H1 (cell line): Measurements from ENCODE around the gene KCNA2. TPM values are rescaled to one million over a fixed set of nuclear protein-coding genes. Genes with fewer than 3 reads are reported as not detected.

Experiments
- CTCF ChIA-PET: fragments of 300-600 bp; sonication (Branson Sonifier 250); formaldehyde crosslinking; loops from one replicate; lab custom pipeline; 2021; ENCODE audit not compliant: partially characterized antibody; lab: Charles Lee
- POLR2A ChIA-PET: fragments of 300-600 bp; sonication (Branson Sonifier 250); formaldehyde crosslinking; loops from one replicate; lab custom pipeline; 2021; ENCODE audit warnings: inconsistent platforms; ENCODE audit not compliant: partially characterized antibody; lab: Charles Lee
- DNase-seq, 2 experiments: peaks; one replicate each; pipeline versions ENCODE4 v3.0.0 to v3.0.0-alpha.2; 2010 to 2022; ENCODE audit warnings: low spot score in 2 of 2, low read depth in 1 of 2, mixed read lengths in 1 of 2
- FAIRE-seq: peaks from 2 replicates; lab custom pipeline; 2011; peaks lifted over from hg19 to GRCh38; lab: Jason Lieb, UNC
- H2AFZ ChIP-seq: 2 replicates; pipeline ENCODE4 v1.8.1; 2012; ENCODE audit warnings: low read length, inconsistent platforms
- H2AK5ac ChIP-seq: 2 replicates; pipeline ENCODE4 v1.6.1; 2013; ENCODE audit warnings: low read depth, low read length
- H2BK120ac ChIP-seq: replicated peaks from 2 replicates; pipeline ENCODE3; 2013; ENCODE audit warnings: low read depth, low read length, inconsistent platforms
- H2BK12ac ChIP-seq: 2 replicates; pipeline ENCODE4 v1.6.1; 2013; ENCODE audit warnings: low read depth, low read length
- H2BK15ac ChIP-seq: 2 replicates; pipeline ENCODE4 v1.6.1; 2013; ENCODE audit warnings: low read length
- H2BK20ac ChIP-seq: 2 replicates; pipeline ENCODE4 v1.6.1; 2013; ENCODE audit warnings: low read length
- H2BK5ac ChIP-seq: 2 replicates; pipeline ENCODE4 v1.6.1; 2013; ENCODE audit warnings: low read depth, low read length
- H3K14ac ChIP-seq: 2 replicates; pipeline ENCODE4 v1.6.1; 2013; ENCODE audit warnings: inconsistent platforms; ENCODE audit not compliant: insufficient read length
- H3K18ac ChIP-seq: 2 replicates; pipeline ENCODE4 v1.6.1; 2013; ENCODE audit warnings: low read length; ENCODE audit errors: extremely low read depth
- H3K23ac ChIP-seq: 2 replicates; pipeline ENCODE4 v1.6.1; 2013; ENCODE audit warnings: inconsistent platforms; ENCODE audit not compliant: insufficient read length
- H3K23me2 ChIP-seq: 2 replicates; pipeline ENCODE4 v1.6.1; 2013; ENCODE audit warnings: low read depth, low read length
- H3K27ac ChIP-seq: 2 replicates; pipeline ENCODE4 v1.6.1; 2011; ENCODE audit warnings: low read depth, low read length, inconsistent platforms
- H3K27me3 ChIP-seq, 4 experiments: replicated peaks in 1 of 4; 1 replicate in 1 of 4; 2 replicates in 3 of 4; pipeline versions ENCODE4 v1.6.1 to v1.8.1; 2011 to 2013; ENCODE audit warnings: low read length in 3 of 4, mild to moderate bottlenecking in 3 of 4, inconsistent platforms in 2 of 4, mixed read lengths in 2 of 4, moderate library complexity in 1 of 4; ENCODE audit not compliant: control insufficient read depth in 3 of 4, insufficient read depth in 3 of 4; ENCODE audit errors: extremely low read depth in 1 of 4
- H3K36me3 ChIP-seq, 4 experiments: 2 replicates each; pipeline versions ENCODE4 v1.6.1 to v1.8.1; 2011 to 2013; ENCODE audit warnings: mild to moderate bottlenecking in 4 of 4, low read length in 3 of 4, moderate library complexity in 2 of 4, control low read depth in 1 of 4, inconsistent platforms in 1 of 4; ENCODE audit not compliant: insufficient read depth in 4 of 4, control insufficient read depth in 2 of 4
- H3K4ac ChIP-seq: replicated peaks from 2 replicates; pipeline ENCODE3; 2013; ENCODE audit warnings: low read length, low read depth, mixed read lengths, inconsistent platforms; ENCODE audit not compliant: insufficient read length
- H3K4me1 ChIP-seq, 4 experiments: replicated peaks in 1 of 4; 1 replicate in 1 of 4; 2 replicates in 3 of 4; pipeline versions ENCODE4 v1.6.1 to v1.8.1; 2011 to 2013; ENCODE audit warnings: low read length in 3 of 4, inconsistent platforms in 2 of 4, mixed read lengths in 1 of 4; ENCODE audit not compliant: insufficient read depth in 4 of 4, control insufficient read depth in 3 of 4
- H3K4me2 ChIP-seq, 2 experiments: 2 replicates each; pipeline versions ENCODE4 v1.6.1 to v1.8.1; 2011 to 2013; ENCODE audit warnings: low read depth in 2 of 2, low read length in 2 of 2, control low read depth in 1 of 2, inconsistent platforms in 1 of 2, mild to moderate bottlenecking in 1 of 2; ENCODE audit not compliant: insufficient read depth in 1 of 2
- H3K4me3 ChIP-seq, 4 experiments: fragments of 200-600, 300-600 bp in 1 of 4; sonication (generic), shearing (Covaris generic), sonication (Bioruptor Twin) in 1 of 4; 2 replicates each; pipeline versions ENCODE4 v1.5.1 to v1.8.1; 2011 to 2016; ENCODE audit warnings: low read length in 4 of 4, low read depth in 3 of 4, control low read depth in 2 of 4, inconsistent platforms in 2 of 4, mild to moderate bottlenecking in 2 of 4, mixed read lengths in 1 of 4, moderate library complexity in 1 of 4; ENCODE audit not compliant: insufficient read depth in 2 of 4; ENCODE audit errors: extremely low read depth in 1 of 4
- H3K56ac ChIP-seq: replicated peaks from 2 replicates; pipeline ENCODE3; 2013; ENCODE audit warnings: low read depth, mild to moderate bottlenecking, mixed read lengths, low read length, inconsistent platforms; ENCODE audit not compliant: insufficient read length
- H3K79me1 ChIP-seq: 2 replicates; pipeline ENCODE4 v1.6.1; 2013; ENCODE audit warnings: low read depth, low read length, control low read depth
- H3K79me2 ChIP-seq, 2 experiments: 2 replicates each; pipeline versions ENCODE4 v1.6.1 to v1.8.1; 2012 to 2013; ENCODE audit warnings: low read length in 2 of 2, mild to moderate bottlenecking in 2 of 2, inconsistent platforms in 1 of 2; ENCODE audit not compliant: insufficient read depth in 2 of 2, control insufficient read depth in 1 of 2
- H3K9ac ChIP-seq, 4 experiments: replicated peaks in 1 of 4; 1 replicate in 1 of 4; 2 replicates in 3 of 4; pipeline versions ENCODE4 v1.6.1 to v1.8.1; 2011 to 2013; ENCODE audit warnings: low read depth in 3 of 4, low read length in 3 of 4, control low read depth in 2 of 4, mild to moderate bottlenecking in 2 of 4, moderate library complexity in 2 of 4, inconsistent platforms in 1 of 4; ENCODE audit errors: extremely low read depth in 1 of 4
- H3K9me3 ChIP-seq, 2 experiments: 2 replicates each; pipeline versions ENCODE4 v1.6.1 to v1.8.1; 2012 to 2013; ENCODE audit warnings: mild to moderate bottlenecking in 2 of 2, moderate library complexity in 2 of 2, control low read depth in 1 of 2, inconsistent platforms in 1 of 2, low read depth in 1 of 2, low read length in 1 of 2, mixed read lengths in 1 of 2; ENCODE audit not compliant: insufficient read depth in 2 of 2
- H4K20me1 ChIP-seq, 2 experiments: replicated peaks in 1 of 2; 2 replicates each; pipeline versions ENCODE3 to v1.8.1; 2011 to 2013; ENCODE audit warnings: inconsistent platforms in 2 of 2, low read length in 2 of 2, mild to moderate bottlenecking in 1 of 2; ENCODE audit not compliant: insufficient read depth in 2 of 2, control insufficient read depth in 1 of 2
- H4K5ac ChIP-seq: 2 replicates; pipeline ENCODE4 v1.6.1; 2013; ENCODE audit warnings: low read length, low read depth, mixed read lengths, inconsistent platforms; ENCODE audit not compliant: insufficient read length
- H4K8ac ChIP-seq: 2 replicates; pipeline ENCODE4 v1.8.0; 2013; ENCODE audit warnings: mild to moderate bottlenecking, moderate library complexity, low read length, inconsistent platforms; ENCODE audit not compliant: insufficient read depth; ENCODE audit errors: extremely low read depth
- H4K91ac ChIP-seq: replicated peaks from 2 replicates; pipeline ENCODE3; 2013; ENCODE audit warnings: low read length, mixed read lengths, inconsistent platforms; ENCODE audit not compliant: insufficient read length
- BRCA1 ChIP-seq: IDR thresholded peaks from 2 replicates; pipeline ENCODE4 v1.6.1; 2012; ENCODE audit warnings: low read depth, low read length, improper control_type of control experiment
- CBX8 ChIP-seq: fragments of 300-800, 300-1000 bp; sonication (generic); IDR thresholded peaks from 2 replicates; pipeline ENCODE4 v1.7.1; 2016; ENCODE audit warnings: low read depth, low read length, borderline replicate concordance
- CTBP2 ChIP-seq: IDR thresholded peaks from 2 replicates; pipeline ENCODE4 v1.7.0; 2011; ENCODE audit warnings: borderline replicate concordance, mild to moderate bottlenecking, moderate library complexity, mixed read lengths, low read length; ENCODE audit not compliant: insufficient read depth, insufficient read length
- GABPA ChIP-seq: IDR thresholded peaks from 2 replicates; pipeline ENCODE4 v1.6.1; 2011; ENCODE audit warnings: mild to moderate bottlenecking, low read length, moderate library complexity, borderline replicate concordance; ENCODE audit not compliant: insufficient read depth
- JUND ChIP-seq: IDR thresholded peaks from 2 replicates; pipeline ENCODE4 v1.6.1; 2011; ENCODE audit warnings: mild to moderate bottlenecking, improper control_type of control experiment, low read length
- PHF8 ChIP-seq: fragments of 200-600 bp; sonication (generic); conservative IDR thresholded peaks from 2 replicates; pipeline ENCODE4 v1.7.1; 2012; ENCODE audit warnings: low read depth, mild to moderate bottlenecking, inconsistent platforms, low read length, moderate library complexity
- POLR2AphosphoS5 ChIP-seq: IDR thresholded peaks from 2 replicates; pipeline ENCODE4 v1.6.1; 2011; ENCODE audit warnings: low read depth, low read length
- RBBP5 ChIP-seq: IDR thresholded peaks from 2 replicates; pipeline ENCODE4 v1.7.1; 2012; ENCODE audit warnings: low read depth, mild to moderate bottlenecking, inconsistent platforms, low read length, moderate library complexity, borderline replicate concordance
- SIN3A ChIP-seq, 2 experiments: IDR thresholded peaks in 1 of 2; conservative IDR thresholded peaks in 1 of 2; 2 replicates each; pipeline ENCODE4 v1.6.1; 2011 to 2012; ENCODE audit warnings: low read length in 2 of 2, improper control_type of control experiment in 1 of 2, low read depth in 1 of 2, mild to moderate bottlenecking in 1 of 2
- SIRT6 ChIP-seq: IDR thresholded peaks from one replicate; pipeline ENCODE4 v1.7.1; 2012; ENCODE audit warnings: low read length, inconsistent platforms
- WGBS, 2 experiments: shearing (Covaris generic) in 1 of 2; methylation state at CpG; one replicate each; pipeline versions ENCODE4 v1.1.6 to v1.1.7; 2013 to 2015; ENCODE audit warnings: low lambda C conversion rate in 2 of 2, mixed read lengths in 2 of 2, inconsistent platforms in 1 of 2, low coverage in 1 of 2, missing lambda C conversion rate in 1 of 2; ENCODE audit not compliant: insufficient replicate concordance in 2 of 2, insufficient coverage in 1 of 2, insufficient read length in 1 of 2; ENCODE audit errors: extremely low coverage in 1 of 2, missing lambda C conversion rate in 1 of 2; 5-methylcytosine and 5-hydroxymethylcytosine counted together
- polyA plus RNA-seq, 7 experiments: library from polyadenylated mRNA; depleted of rRNA in 3 of 7; stranded (reverse) in 5 of 7; unstranded in 2 of 7; fragments of >200 nt in 5 of 7; fragments of 200-250 nt in 2 of 7; gene quantifications; 1 replicate in 5 of 7; 2 replicates in 1 of 7; 4 replicates in 1 of 7; pipeline versions ENCODE4 v1.2.1 to v1.2.3, GENCODE V29; 2011 to 2013; ENCODE audit warnings: missing spikeins in 2 of 7, mixed read lengths in 2 of 7
- total RNA-seq: library from RNA; stranded (reverse); fragmentation: NEBNext Ultra II Directional; extraction: Animal tissue kit (Norgen Biotek cat#: 25700); gene quantifications from 2 replicates; pipeline ENCODE4 v1.2.1, GENCODE V29; 2021
- TF ChIP-seq, protein P1 (sequence below): IDR thresholded peaks from 2 replicates; pipeline ENCODE4 v1.6.1; 2011; ENCODE audit warnings: low read length, improper control_type of control experiment

KCNA2 gene
- total and polyA plus RNA-seq, 2 of the 8 experiments (the other 6 are each of a cell fraction or from before 2014, with no cell fraction given), result 0.26 to 0.78 TPM

DNA sequence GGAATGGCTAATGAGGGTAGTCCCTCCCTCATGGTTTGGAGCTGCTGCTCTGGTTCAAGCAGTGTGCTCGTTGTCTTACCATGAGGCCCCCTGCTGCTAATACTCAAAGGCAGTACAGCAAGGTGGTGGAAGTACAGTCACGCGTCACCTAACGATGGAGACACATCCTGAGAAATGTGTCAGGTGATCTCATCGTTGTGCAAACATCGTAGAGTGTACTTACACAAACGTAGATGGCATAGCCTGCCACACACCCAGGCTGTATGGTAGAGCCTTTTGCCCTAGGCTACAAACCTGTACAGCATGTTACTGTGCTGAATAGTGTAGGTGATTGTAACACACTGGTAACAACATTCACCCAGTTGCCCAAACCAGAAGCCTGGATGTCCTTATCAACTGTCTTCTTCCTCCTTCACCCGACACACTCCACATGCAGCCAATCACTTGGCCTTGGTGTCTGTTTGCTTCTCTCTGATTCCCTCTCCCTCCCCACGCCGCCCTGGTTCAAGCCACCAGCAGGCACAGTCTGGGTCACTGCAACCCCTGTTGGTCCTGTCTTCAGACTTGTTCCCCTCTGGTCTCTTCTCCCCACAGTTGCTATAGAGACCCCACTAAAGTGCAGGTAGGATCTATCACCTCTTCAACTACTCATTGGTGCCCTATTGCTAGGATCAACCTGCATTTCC is 6.0 kb upstream of the KCNA2 start:
- ChIA-PET POLR2A (no interaction called here), CTCF (interaction anchor here (0.5 to 10.5 kb wide), 8 partner anchors 10 to 1397 kb away, joined by 3 to 189 read pairs (median 8); no protein-coding TSS in a partner anchor)

More for the DNA sequence above, 6.0 kb upstream of the KCNA2 start:
- Histone ChIP-seq H2BK5ac (no peak overlapping the region), H2BK120ac (no peak overlapping the region), H3K4me1 (peaks cover 0 to 7% (median 2%) of the 10 kb centered on the region in 4 experiments; a peak in 4 of 7 replicates), H3K4ac (no peak overlapping the region), H2BK15ac (no peak overlapping the region), H3K27ac (no peak overlapping the region), H2AK5ac (no peak overlapping the region), H4K8ac (no peak overlapping the region; the same call in 1 of the 2 replicates), H3K23ac (no peak overlapping the region), H4K91ac (no peak overlapping the region), H3K18ac (no peak overlapping the region), H3K56ac (no peak overlapping the region), H3K79me2 (no peaks in the 10 kb centered on the region), H3K14ac (no peak overlapping the region), H2BK12ac (no peak overlapping the region), H4K5ac (no peak overlapping the region), H3K4me3 (no peak overlapping the region), H3K23me2 (no peaks in the 10 kb centered on the region; the same call in 1 of the 2 replicates), H3K4me2 (no peak overlapping the region), H3K9ac (no peak overlapping the region), H2BK20ac (no peak overlapping the region), H3K36me3 (no peaks in the 10 kb centered on the region), H3K27me3 (peaks cover 25 to 42% (median 37%) of the 10 kb centered on the region in 4 experiments), H3K79me1 (no peaks in the 10 kb centered on the region), H2AFZ (no peak overlapping the region), H4K20me1 (peaks cover 2 to 3% of the 10 kb centered on the region in 2 experiments), H3K9me3 (no peaks in the 10 kb centered on the region)
- FAIRE-seq (no peak), DNase-seq (no peak)
- 81% methylated on average over 10 of the region's 10 CpGs; no CpG with 5 or more reads in 1 of the 2 experiments for WGBS, 2 experiments
- no peak for TF ChIP-seq GABPA
- no peak for TF ChIP-seq POLR2AphosphoS5
- no peak for TF ChIP-seq BRCA1
- TF ChIP-seq PHF8, result no peak
- no peak for TF ChIP-seq SIN3A (conservative IDR thresholded peaks at IDR 0.05 in 1 of 2, IDR thresholded peaks at IDR 0.05 in 1 of 2; ENCODE audit: low read depth in 1 of 2, low read length in 2 of 2)
- TF ChIP-seq, protein P1, sequence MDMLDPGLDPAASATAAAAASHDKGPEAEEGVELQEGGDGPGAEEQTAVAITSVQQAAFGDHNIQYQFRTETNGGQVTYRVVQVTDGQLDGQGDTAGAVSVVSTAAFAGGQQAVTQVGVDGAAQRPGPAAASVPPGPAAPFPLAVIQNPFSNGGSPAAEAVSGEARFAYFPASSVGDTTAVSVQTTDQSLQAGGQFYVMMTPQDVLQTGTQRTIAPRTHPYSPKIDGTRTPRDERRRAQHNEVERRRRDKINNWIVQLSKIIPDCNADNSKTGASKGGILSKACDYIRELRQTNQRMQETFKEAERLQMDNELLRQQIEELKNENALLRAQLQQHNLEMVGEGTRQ, result no peak
- no peak for TF ChIP-seq CTBP2
- TF ChIP-seq SIRT6, result no peak
- TF ChIP-seq RBBP5, result no peak
- TF ChIP-seq JUND, result no peak
- TF ChIP-seq CBX8, result no peak
